HCT116 (cell line): ENCODE results near the gene BST2.

Experiments used
- CEBPB ChIP-seq: IDR thresholded peaks from 2 replicates; pipeline ENCODE4 v1.6.1; 2012; ENCODE audit warnings: low read depth
- TCF7L2 ChIP-seq: IDR thresholded peaks from 2 replicates; pipeline ENCODE4 v1.7.0; 2011; ENCODE audit warnings: borderline replicate concordance, inconsistent platforms; ENCODE audit not compliant: insufficient read depth, insufficient read length; ENCODE audit errors: extremely low read depth
- TF ChIP-seq, protein P1 (sequence below): IDR thresholded peaks from 2 replicates; pipeline ENCODE4 v1.6.1; 2012; ENCODE audit warnings: low read depth
- TF ChIP-seq, protein P2 (sequence below): IDR thresholded peaks from 2 replicates; pipeline ENCODE4 v1.6.1; 2012

DNA sequence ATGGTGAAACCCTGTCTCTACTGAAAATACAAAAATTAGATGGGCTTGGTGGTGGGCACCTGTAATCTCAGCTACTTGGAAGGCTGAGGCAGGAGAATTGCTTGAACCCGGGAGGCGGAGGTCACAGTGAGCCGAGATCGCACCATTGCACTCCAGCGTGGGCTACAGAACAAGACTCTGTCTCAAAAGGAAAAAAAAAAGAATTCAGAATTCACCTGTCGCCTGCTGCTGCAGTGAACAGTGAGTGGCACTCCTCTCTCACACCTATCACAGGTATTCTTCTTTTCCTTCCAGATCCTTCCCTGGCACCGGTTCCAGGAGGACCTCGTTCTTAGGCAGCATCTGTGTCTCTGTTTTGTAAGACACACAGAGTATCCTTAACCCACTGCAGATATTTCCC lies 8.7 kb upstream of the BST2 start:
- TF ChIP-seq TCF7L2 (no peak), CEBPB (no peak)
- TF ChIP-seq, protein P1, sequence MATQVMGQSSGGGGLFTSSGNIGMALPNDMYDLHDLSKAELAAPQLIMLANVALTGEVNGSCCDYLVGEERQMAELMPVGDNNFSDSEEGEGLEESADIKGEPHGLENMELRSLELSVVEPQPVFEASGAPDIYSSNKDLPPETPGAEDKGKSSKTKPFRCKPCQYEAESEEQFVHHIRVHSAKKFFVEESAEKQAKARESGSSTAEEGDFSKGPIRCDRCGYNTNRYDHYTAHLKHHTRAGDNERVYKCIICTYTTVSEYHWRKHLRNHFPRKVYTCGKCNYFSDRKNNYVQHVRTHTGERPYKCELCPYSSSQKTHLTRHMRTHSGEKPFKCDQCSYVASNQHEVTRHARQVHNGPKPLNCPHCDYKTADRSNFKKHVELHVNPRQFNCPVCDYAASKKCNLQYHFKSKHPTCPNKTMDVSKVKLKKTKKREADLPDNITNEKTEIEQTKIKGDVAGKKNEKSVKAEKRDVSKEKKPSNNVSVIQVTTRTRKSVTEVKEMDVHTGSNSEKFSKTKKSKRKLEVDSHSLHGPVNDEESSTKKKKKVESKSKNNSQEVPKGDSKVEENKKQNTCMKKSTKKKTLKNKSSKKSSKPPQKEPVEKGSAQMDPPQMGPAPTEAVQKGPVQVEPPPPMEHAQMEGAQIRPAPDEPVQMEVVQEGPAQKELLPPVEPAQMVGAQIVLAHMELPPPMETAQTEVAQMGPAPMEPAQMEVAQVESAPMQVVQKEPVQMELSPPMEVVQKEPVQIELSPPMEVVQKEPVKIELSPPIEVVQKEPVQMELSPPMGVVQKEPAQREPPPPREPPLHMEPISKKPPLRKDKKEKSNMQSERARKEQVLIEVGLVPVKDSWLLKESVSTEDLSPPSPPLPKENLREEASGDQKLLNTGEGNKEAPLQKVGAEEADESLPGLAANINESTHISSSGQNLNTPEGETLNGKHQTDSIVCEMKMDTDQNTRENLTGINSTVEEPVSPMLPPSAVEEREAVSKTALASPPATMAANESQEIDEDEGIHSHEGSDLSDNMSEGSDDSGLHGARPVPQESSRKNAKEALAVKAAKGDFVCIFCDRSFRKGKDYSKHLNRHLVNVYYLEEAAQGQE, result no peak
- TF ChIP-seq, protein P2, sequence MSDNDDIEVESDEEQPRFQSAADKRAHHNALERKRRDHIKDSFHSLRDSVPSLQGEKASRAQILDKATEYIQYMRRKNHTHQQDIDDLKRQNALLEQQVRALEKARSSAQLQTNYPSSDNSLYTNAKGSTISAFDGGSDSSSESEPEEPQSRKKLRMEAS, result no peak
